OCI-LY7 (cell line): Measurements from ENCODE around the gene EMILIN1.

ENCODE experiments used
- EZH2phosphoT487 ChIP-seq: fragments of 200-600 bp; sonication (generic); IDR thresholded peaks from 2 replicates; pipeline ENCODE4 v1.6.1; 2018; ENCODE audit warnings: low read depth, borderline replicate concordance, mild to moderate bottlenecking, mixed run types, antibody characterized with exemption, low read length, moderate library complexity, mixed read lengths
- TF ChIP-seq, protein P1 (sequence below): fragments of 200-600 bp; sonication (generic); conservative IDR thresholded peaks from 2 replicates; pipeline ENCODE4 v1.5.1; 2014; ENCODE audit warnings: mild to moderate bottlenecking, antibody characterized with exemption, low read length, moderate library complexity, mixed read lengths

- TF ChIP-seq, protein P1, sequence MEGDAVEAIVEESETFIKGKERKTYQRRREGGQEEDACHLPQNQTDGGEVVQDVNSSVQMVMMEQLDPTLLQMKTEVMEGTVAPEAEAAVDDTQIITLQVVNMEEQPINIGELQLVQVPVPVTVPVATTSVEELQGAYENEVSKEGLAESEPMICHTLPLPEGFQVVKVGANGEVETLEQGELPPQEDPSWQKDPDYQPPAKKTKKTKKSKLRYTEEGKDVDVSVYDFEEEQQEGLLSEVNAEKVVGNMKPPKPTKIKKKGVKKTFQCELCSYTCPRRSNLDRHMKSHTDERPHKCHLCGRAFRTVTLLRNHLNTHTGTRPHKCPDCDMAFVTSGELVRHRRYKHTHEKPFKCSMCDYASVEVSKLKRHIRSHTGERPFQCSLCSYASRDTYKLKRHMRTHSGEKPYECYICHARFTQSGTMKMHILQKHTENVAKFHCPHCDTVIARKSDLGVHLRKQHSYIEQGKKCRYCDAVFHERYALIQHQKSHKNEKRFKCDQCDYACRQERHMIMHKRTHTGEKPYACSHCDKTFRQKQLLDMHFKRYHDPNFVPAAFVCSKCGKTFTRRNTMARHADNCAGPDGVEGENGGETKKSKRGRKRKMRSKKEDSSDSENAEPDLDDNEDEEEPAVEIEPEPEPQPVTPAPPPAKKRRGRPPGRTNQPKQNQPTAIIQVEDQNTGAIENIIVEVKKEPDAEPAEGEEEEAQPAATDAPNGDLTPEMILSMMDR, result no peak
- TF ChIP-seq EZH2phosphoT487, result no peak
Observed at GRCh38 chr2:27109083-27109482, 30.7 kb downstream of the EMILIN1 start.
